Ecto neural progenitor cell (in vitro differentiated cells): ENCODE results near the gene TMEM219.

Source experiments
- DNase-seq: peaks from one replicate; pipeline ENCODE4 v3.0.0-alpha.2; 2018; ENCODE audit warnings: low spot score

Gene TMEM219

GRCh38 chr16:29995324-29995910, 33.5 kb downstream of the TMEM219 start, which contains the start of gene HIRIP3:
TSS of gene HIRIP3 (minus strand) at chr16:29995617. CDS start at chr16:29995605, 12 bp downstream.
- peak; percentile 88 for DNase-seq

- DNase-seq = peak; percentile 99
Measured at GRCh38 chr16:29995911-29996765, 34.3 kb downstream of the TMEM219 start, which contains the start of gene INO80E. TSS of gene INO80E (plus strand) at chr16:29996241. CDS start at chr16:29996311, 70 bp downstream.

GRCh38 chr16:29996766-29997250, 34.9 kb downstream of the TMEM219 start:
- DNase-seq = no peak

- DNase-seq = no peak
Measured at GRCh38 chr16:29999605-30000004, 37.7 kb downstream of the TMEM219 start.

GRCh38 chr16:30000735-30001631, 39.1 kb downstream of the TMEM219 start:
- no peak for DNase-seq

- DNase-seq = no peak
Measured at GRCh38 chr16:30002614-30003346, 40.9 kb downstream of the TMEM219 start.

- no peak for DNase-seq
Measured at GRCh38 chr16:30003670-30004423, 42.0 kb downstream of the TMEM219 start.

GRCh38 chr16:30004424-30004776, 42.5 kb downstream of the TMEM219 start:
- no peak for DNase-seq

GRCh38 chr16:30004811-30005242, 42.9 kb downstream of the TMEM219 start:
- no peak for DNase-seq

- DNase-seq = no peak
Measured at GRCh38 chr16:30005341-30006094, 43.6 kb downstream of the TMEM219 start.

- DNase-seq = no peak
Measured at GRCh38 chr16:30006095-30006473, 44.2 kb downstream of the TMEM219 start.

- DNase-seq = no peak
Measured at GRCh38 chr16:30006659-30007377, 44.9 kb downstream of the TMEM219 start.

GRCh38 chr16:30007378-30007895, 45.6 kb downstream of the TMEM219 start:
- no peak for DNase-seq

- no peak for DNase-seq
Measured at GRCh38 chr16:30009085-30009862, 47.4 kb downstream of the TMEM219 start.

- DNase-seq = no peak
Measured at GRCh38 chr16:30009990-30010843, 48.3 kb downstream of the TMEM219 start.

- peak; percentile 75 for DNase-seq
Measured at GRCh38 chr16:30010844-30011713, 49.2 kb downstream of the TMEM219 start, which contains the start of gene DOC2A. TSS of gene DOC2A (minus strand) at chr16:30011027. CDS start at chr16:30010222, 805 bp downstream.
